Transverse colon (tissue), 4 donors: ENCODE measurements around the gene MKLN1. TPM values are rescaled to one million over a fixed set of nuclear protein-coding genes. Genes with fewer than 3 reads are reported as not detected.

Experiments
- DNase-seq: peaks from one replicate; pipeline ENCODE4 v3.0.0-alpha.2; 2019
- H3K27ac ChIP-seq, 4 donors: fragments of 200-600 bp; sonication (generic); 2 replicates each; pipeline ENCODE4 v1.5.1; 2016 to 2018; ENCODE audit warnings: inconsistent platforms in 4 of 4
- H3K27me3 ChIP-seq: fragments of 200-600 bp; sonication (generic); 2 replicates; pipeline ENCODE4 v1.5.1; 2017; ENCODE audit warnings: inconsistent platforms
- H3K36me3 ChIP-seq, 4 donors: fragments of 200-600 bp; sonication (generic); 2 replicates each; pipeline ENCODE4 v1.5.1; 2017 to 2019; ENCODE audit warnings: inconsistent platforms in 4 of 4
- H3K4me1 ChIP-seq, 4 donors: fragments of 200-600 bp; sonication (generic); 2 replicates each; pipeline ENCODE4 v1.5.1; 2017 to 2020; ENCODE audit warnings: inconsistent platforms in 4 of 4
- H3K4me3 ChIP-seq, 4 donors: fragments of 200-600 bp; sonication (generic); 1 replicate in 1 of 4; 2 replicates in 3 of 4; pipeline versions ENCODE4 v1.5.1 to v1.6.1; 2017 to 2019; ENCODE audit warnings: inconsistent platforms in 4 of 4
- H3K9me3 ChIP-seq, 2 donors: fragments of 200-600 bp; sonication (generic); 2 replicates each; pipeline ENCODE4 v1.5.1; 2017 to 2019; ENCODE audit warnings: inconsistent platforms in 2 of 2
- CTCF ChIP-seq, 5 experiments: fragments of 200-600 bp in 3 of 5; fragments of 450-650 bp in 2 of 5; sonication (generic) in 3 of 5; IDR thresholded peaks; 1 replicate in 2 of 5; 2 replicates in 3 of 5; pipeline ENCODE4 v1.5.1; 2016 to 2017; ENCODE audit warnings: antibody characterized with exemption in 5 of 5, inconsistent platforms in 3 of 5, mild to moderate bottlenecking in 2 of 5, moderate library complexity in 1 of 5
- EP300 ChIP-seq: sonication (generic); formaldehyde crosslinking; IDR thresholded peaks from one replicate; pipeline ENCODE4 v1.6.1; 2017; ENCODE audit warnings: antibody characterized with exemption, low read depth
- POLR2A ChIP-seq: fragments of 450-650 bp; IDR thresholded peaks from one replicate; pipeline ENCODE4 v1.6.1; 2016; ENCODE audit warnings: antibody characterized with exemption, mild to moderate bottlenecking, moderate library complexity
- POLR2AphosphoS5 ChIP-seq, 3 donors: sonication (generic); formaldehyde crosslinking; IDR thresholded peaks; one replicate each; pipeline ENCODE4 v1.6.1; 2016; ENCODE audit warnings: antibody characterized with exemption in 3 of 3
- WGBS, 2 donors: methylation state at CpG; one replicate each; pipeline ENCODE4 v1.1.5; 2018; ENCODE audit warnings: low coverage in 1 of 2; 5-methylcytosine and 5-hydroxymethylcytosine counted together
- in situ Hi-C, 4 donors: fragments of 200-750 bp; cut with MboI; loops; one replicate each; pipeline versions ENCODE4 v1.15.0 to v1.15.1; 2017; ENCODE audit warnings: low sequenced_read_pairs in 3 of 4, low pct_ligation_motif_present in 1 of 4, low pct_unique_long_range_greater_than_20kb in 1 of 4
- intact Hi-C: fragments of 100-400 bp; cut with DNase I; formaldehyde crosslinking; loops from one replicate; pipeline ENCODE4 v1.15.1; 2023; ENCODE audit warnings: low total_unique reads
- total RNA-seq, 4 donors: library from RNA; depleted of rRNA; stranded (reverse); fragments of >200 nt; gene quantifications; one replicate each; pipeline ENCODE4 v1.1.0, GENCODE V29; 2016

Gene MKLN1
- total RNA-seq, 4 donors from 2014 or later: 30.7 to 87.0 (median 48.6) TPM

GRCh38 chr7:131335639-131336381, 8.1 kb downstream of the MKLN1 start:
- Histone ChIP-seq H3K36me3 (peaks cover 0 to 8% (median 0%) of the 10 kb centered on the region in 4 donors), H3K27ac (no peak overlapping the region), H3K9me3 (peaks cover 20 to 24% of the 10 kb centered on the region in 2 donors), H3K4me1 (peaks cover 0 to 25% (median 7%) of the 10 kb centered on the region in 4 donors), H3K4me3 (no peak overlapping the region), H3K27me3 (no peaks in the 10 kb centered on the region)
- 73 to 77% methylated on average over 2 of the region's 2 CpGs for WGBS, 2 donors
- TF ChIP-seq EP300: no peak
- DNase-seq: no peak
- in situ Hi-C loops: no loop called here
- intact Hi-C loops: no loop called here

- intact Hi-C loops (no loop called here), in situ Hi-C loops (no loop called here)
- H3K36me3 ChIP-seq: peaks cover 0 to 8% (median 0%) of the 10 kb centered on the region in 4 donors
- H3K9me3 ChIP-seq: peaks cover 20 to 24% of the 10 kb centered on the region in 2 donors
- no peak for TF ChIP-seq POLR2A
- TF ChIP-seq POLR2AphosphoS5 (IDR thresholded peaks at IDR 0.05): no peak
- no peak for TF ChIP-seq EP300
- no peak for TF ChIP-seq CTCF (IDR thresholded peaks at IDR 0.05)
- no peaks in the 10 kb centered on the region for H3K27me3 ChIP-seq
- H3K4me3 ChIP-seq: no peak overlapping the region
- peaks cover 0 to 14% (median under 1%) of the 10 kb centered on the region in 4 donors for H3K4me1 ChIP-seq
- no peak overlapping the region for H3K27ac ChIP-seq
- DNase-seq: no peak
- WGBS, 2 donors: 88 to 100% methylated on average over 1 to 2 of the region's 2 CpGs
These were observed 9.3 kb downstream of the MKLN1 start for GRCh38 chr7:131336956-131337355.

- no peak for DNase-seq
- Histone ChIP-seq H3K9me3 (peaks cover 20 to 24% of the 10 kb centered on the region in 2 donors), H3K27me3 (no peaks in the 10 kb centered on the region), H3K4me1 (peaks cover 0 to 15% (median under 1%) of the 10 kb centered on the region in 4 donors), H3K4me3 (no peak overlapping the region), H3K36me3 (peaks cover 0 to 5% (median 0%) of the 10 kb centered on the region in 4 donors), H3K27ac (no peak overlapping the region)
- in situ Hi-C loops: no loop called here
- no peak for TF ChIP-seq CTCF (IDR thresholded peaks at IDR 0.05)
- TF ChIP-seq POLR2A: no peak
- no peak for TF ChIP-seq EP300
- no peak for TF ChIP-seq POLR2AphosphoS5 (IDR thresholded peaks at IDR 0.05)
- intact Hi-C loops: no loop called here
These were observed 10.5 kb downstream of the MKLN1 start for GRCh38 chr7:131338173-131338572.

GRCh38 chr7:131338691-131339390, 11.2 kb downstream of the MKLN1 start:
- intact Hi-C loops: no loop called here
- no peaks in the 10 kb centered on the region for H3K27me3 ChIP-seq
- 77 to 84% methylated on average over 7 of the region's 7 CpGs for WGBS, 2 donors
- H3K4me3 ChIP-seq: no peak overlapping the region
- H3K27ac ChIP-seq: no peak overlapping the region
- TF ChIP-seq EP300: no peak
- TF ChIP-seq POLR2AphosphoS5 (IDR thresholded peaks at IDR 0.05): no peak
- no peak for TF ChIP-seq CTCF (IDR thresholded peaks at IDR 0.05)
- TF ChIP-seq POLR2A: no peak
- DNase-seq: no peak
- in situ Hi-C loops: no loop called here
- peaks cover 0 to 20% (median 3%) of the 10 kb centered on the region in 4 donors for H3K4me1 ChIP-seq
- peaks cover 20 to 24% of the 10 kb centered on the region in 2 donors for H3K9me3 ChIP-seq
- no peaks in the 10 kb centered on the region for H3K36me3 ChIP-seq
